Measurements from ENCODE around the gene NUP210.

Gene NUP210

DNA sequence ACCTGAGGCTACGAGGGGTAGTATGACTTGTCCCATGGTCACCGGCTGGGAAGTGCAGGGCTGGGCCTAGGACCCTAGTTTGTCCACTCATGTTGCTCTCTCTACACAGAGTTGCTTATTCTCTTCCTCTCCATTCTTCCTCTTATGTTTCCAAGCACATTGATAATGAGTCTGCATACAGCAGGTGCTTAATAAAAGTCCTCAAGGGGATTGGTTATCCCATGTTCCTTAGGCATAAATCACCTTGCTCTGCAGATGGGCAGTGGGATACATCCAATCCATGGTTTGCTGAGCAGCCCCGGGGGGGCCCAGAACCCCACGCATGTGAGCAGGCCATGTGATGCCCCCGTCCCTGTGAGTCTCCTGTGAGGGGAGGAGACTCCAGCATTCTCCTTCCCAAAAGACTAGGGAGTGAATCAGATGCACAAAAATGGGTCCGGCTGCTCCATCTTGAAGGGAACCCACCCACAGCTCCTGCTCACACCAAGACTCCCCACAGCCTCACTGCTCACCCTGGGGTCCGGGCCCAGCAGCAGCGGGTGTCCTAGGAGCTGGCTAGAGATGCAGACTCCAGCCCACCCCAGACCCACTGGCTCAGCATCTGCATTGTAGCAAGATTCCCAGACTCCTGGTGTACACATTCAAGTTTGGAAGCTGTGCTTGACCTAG, 139.9 kb downstream of the NUP210 start:
- Histone ChIP-seq H2AFZ (ENCODE audit: low read depth, low read length) (no peak overlapping the region), H3K4me3 (ENCODE audit: low read depth in 1 of 2, low read length in 2 of 2) (no peak overlapping the region), H3K4me1 (ENCODE audit: insufficient read depth, low read length) (peaks cover 16% of the 10 kb centered on the region), H3K4me2 (ENCODE audit: insufficient read depth, low read length) (no peak overlapping the region; the same call in 1 of the 2 replicates), H3K27me3 (ENCODE audit: insufficient read depth, low read length, poor library complexity) (peaks cover 4% of the 10 kb centered on the region), H3K79me2 (ENCODE audit: insufficient read depth, low read length) (no peaks in the 10 kb centered on the region), H4K20me1 (ENCODE audit: insufficient read depth, low read length) (no peaks in the 10 kb centered on the region), H3K9ac (ENCODE audit: low read depth, low read length) (no peak overlapping the region), H3K36me3 (ENCODE audit: insufficient read depth, low read length) (no peaks in the 10 kb centered on the region), H3K9me3 (ENCODE audit: insufficient read depth, low read length, severe bottlenecking) (peaks cover 12% of the 10 kb centered on the region), H3K27ac (ENCODE audit: low read length) (no peak overlapping the region)
- no peak for DNase-seq
- no peak for ATAC-seq (ENCODE audit: insufficient read depth, low read depth)
- TF ChIP-seq, protein P1, sequence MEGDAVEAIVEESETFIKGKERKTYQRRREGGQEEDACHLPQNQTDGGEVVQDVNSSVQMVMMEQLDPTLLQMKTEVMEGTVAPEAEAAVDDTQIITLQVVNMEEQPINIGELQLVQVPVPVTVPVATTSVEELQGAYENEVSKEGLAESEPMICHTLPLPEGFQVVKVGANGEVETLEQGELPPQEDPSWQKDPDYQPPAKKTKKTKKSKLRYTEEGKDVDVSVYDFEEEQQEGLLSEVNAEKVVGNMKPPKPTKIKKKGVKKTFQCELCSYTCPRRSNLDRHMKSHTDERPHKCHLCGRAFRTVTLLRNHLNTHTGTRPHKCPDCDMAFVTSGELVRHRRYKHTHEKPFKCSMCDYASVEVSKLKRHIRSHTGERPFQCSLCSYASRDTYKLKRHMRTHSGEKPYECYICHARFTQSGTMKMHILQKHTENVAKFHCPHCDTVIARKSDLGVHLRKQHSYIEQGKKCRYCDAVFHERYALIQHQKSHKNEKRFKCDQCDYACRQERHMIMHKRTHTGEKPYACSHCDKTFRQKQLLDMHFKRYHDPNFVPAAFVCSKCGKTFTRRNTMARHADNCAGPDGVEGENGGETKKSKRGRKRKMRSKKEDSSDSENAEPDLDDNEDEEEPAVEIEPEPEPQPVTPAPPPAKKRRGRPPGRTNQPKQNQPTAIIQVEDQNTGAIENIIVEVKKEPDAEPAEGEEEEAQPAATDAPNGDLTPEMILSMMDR (IDR thresholded peaks at IDR 0.05; ENCODE audit: borderline replicate concordance, extremely low read depth, low read length, poor library complexity, severe bottlenecking), result no peak
- TF ChIP-seq EZH2 (IDR thresholded peaks at IDR 0.05; ENCODE audit: borderline replicate concordance, low read depth, low read length, severe bottlenecking), result no peak

GRCh38 chr3:13279532-13279910, 140.6 kb downstream of the NUP210 start:
- no peak for DNase-seq
- Histone ChIP-seq H3K27me3 (ENCODE audit: insufficient read depth, low read length, poor library complexity) (peaks cover 4% of the 10 kb centered on the region), H2AFZ (ENCODE audit: low read depth, low read length) (no peak overlapping the region), H3K27ac (ENCODE audit: low read length) (no peak overlapping the region), H3K79me2 (ENCODE audit: insufficient read depth, low read length) (no peaks in the 10 kb centered on the region), H3K4me1 (ENCODE audit: insufficient read depth, low read length) (peaks cover 22% of the 10 kb centered on the region), H3K9ac (ENCODE audit: low read depth, low read length) (no peak overlapping the region), H3K36me3 (ENCODE audit: insufficient read depth, low read length) (no peaks in the 10 kb centered on the region), H4K20me1 (ENCODE audit: insufficient read depth, low read length) (no peaks in the 10 kb centered on the region), H3K4me3 (ENCODE audit: low read depth in 1 of 2, low read length in 2 of 2) (no peak overlapping the region), H3K4me2 (ENCODE audit: insufficient read depth, low read length) (no peak overlapping the region), H3K9me3 (ENCODE audit: insufficient read depth, low read length, severe bottlenecking) (peaks cover 10% of the 10 kb centered on the region)
- TF ChIP-seq, protein P1 (IDR thresholded peaks at IDR 0.05; ENCODE audit: borderline replicate concordance, extremely low read depth, low read length, poor library complexity, severe bottlenecking), result no peak
- TF ChIP-seq EZH2 (IDR thresholded peaks at IDR 0.05; ENCODE audit: borderline replicate concordance, low read depth, low read length, severe bottlenecking), result no peak
- no peak for ATAC-seq (ENCODE audit: insufficient read depth, low read depth)

DNA sequence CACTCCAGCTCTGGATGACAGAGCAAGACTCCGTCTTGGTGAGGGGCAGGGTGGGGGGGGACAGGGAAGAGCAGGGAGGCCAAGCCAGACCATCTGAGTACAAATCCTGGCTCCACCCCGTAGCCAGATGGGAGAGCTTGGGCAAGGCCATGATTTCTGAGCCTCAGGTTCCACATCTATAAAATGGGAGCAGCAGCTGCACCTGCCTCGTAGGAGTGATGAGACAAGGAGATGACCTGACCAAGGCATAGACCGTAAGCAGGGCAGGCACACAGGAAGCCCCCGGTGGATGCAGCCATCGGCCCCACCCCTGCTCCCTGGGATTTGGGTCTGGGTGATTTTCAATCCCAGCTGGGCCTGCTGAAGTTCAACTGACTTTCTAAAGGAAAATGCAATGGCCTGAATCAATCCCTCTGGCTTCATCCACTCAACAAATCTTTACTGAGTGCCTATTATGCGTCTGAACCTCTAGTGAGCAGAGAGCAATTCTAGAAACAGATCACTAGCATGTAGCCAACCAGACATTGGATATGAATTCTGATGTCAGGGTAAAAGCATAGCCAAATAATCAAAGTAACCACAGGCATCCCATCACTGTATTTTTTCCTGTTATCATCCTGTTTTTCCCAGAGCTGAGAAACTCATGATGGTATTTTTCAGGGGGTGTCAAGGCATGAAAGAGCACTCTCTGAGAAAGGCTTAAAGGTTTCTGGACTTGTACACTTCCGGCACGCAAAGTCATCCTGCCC, 141.2 kb downstream of the NUP210 start:
- DNase-seq (no peak), ATAC-seq (ENCODE audit: insufficient read depth, low read depth) (no peak)
- H3K4me3 ChIP-seq (ENCODE audit: low read depth in 1 of 2, low read length in 2 of 2), result no peak overlapping the region
- no peaks in the 10 kb centered on the region for H4K20me1 ChIP-seq (ENCODE audit: insufficient read depth, low read length)
- H3K9me3 ChIP-seq (ENCODE audit: insufficient read depth, low read length, severe bottlenecking), result peaks cover 5% of the 10 kb centered on the region
- no peak overlapping the region for H3K27ac ChIP-seq (ENCODE audit: low read length)
- no peak overlapping the region for H3K9ac ChIP-seq (ENCODE audit: low read depth, low read length)
- H3K27me3 ChIP-seq (ENCODE audit: insufficient read depth, low read length, poor library complexity), result peaks cover 4% of the 10 kb centered on the region
- H3K79me2 ChIP-seq (ENCODE audit: insufficient read depth, low read length), result no peaks in the 10 kb centered on the region
- H2AFZ ChIP-seq (ENCODE audit: low read depth, low read length), result no peak overlapping the region
- peaks cover 27% of the 10 kb centered on the region for H3K4me1 ChIP-seq (ENCODE audit: insufficient read depth, low read length)
- H3K36me3 ChIP-seq (ENCODE audit: insufficient read depth, low read length), result no peaks in the 10 kb centered on the region
- TF ChIP-seq, protein P1 (IDR thresholded peaks at IDR 0.05; ENCODE audit: borderline replicate concordance, extremely low read depth, low read length, poor library complexity, severe bottlenecking), result no peak
- TF ChIP-seq EZH2 (IDR thresholded peaks at IDR 0.05; ENCODE audit: borderline replicate concordance, low read depth, low read length, severe bottlenecking), result no peak
- no peak overlapping the region for H3K4me2 ChIP-seq (ENCODE audit: insufficient read depth, low read length)
